Measurements from ENCODE around the gene SECTM1.
"Not testable (repeated sequence)": the region's sequence is repeated elsewhere in the genome, so short reads cannot be mapped to it uniquely, and the experiment has no call there.

Gene SECTM1

DNA sequence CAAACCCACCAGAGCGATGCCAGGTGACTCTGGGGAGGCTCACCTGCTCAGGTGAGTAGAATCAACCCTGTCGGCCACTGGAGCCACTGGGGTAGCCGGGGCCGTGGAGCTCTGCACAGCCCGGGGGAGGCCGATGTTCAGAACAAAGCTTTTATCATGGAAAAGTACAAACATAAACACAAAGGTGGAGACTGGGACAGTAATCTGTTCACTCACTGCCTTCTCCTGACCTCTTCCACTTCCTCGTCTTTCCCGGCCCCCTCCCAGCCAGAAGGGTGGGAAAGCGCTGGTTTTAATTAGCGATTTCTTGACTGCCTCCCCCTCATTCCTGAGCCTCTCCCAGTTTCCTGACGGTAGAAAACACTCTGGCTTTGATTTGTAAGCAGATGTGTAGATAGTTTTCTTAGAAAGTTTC is 15.7 kb upstream of the SECTM1 start:
- DNase-seq (ENCODE audit: low read depth): peak; percentile 54
- TF ChIP-seq CTCF (IDR thresholded peaks at IDR 0.05; ENCODE audit: control insufficient read depth, insufficient read depth, low read depth, low read length, missing control alignments): no peak
- no peak overlapping the region; the same call in none of the 2 replicates for H3K4me3 ChIP-seq (ENCODE audit: control insufficient read depth, low read depth, low read length)

DNA sequence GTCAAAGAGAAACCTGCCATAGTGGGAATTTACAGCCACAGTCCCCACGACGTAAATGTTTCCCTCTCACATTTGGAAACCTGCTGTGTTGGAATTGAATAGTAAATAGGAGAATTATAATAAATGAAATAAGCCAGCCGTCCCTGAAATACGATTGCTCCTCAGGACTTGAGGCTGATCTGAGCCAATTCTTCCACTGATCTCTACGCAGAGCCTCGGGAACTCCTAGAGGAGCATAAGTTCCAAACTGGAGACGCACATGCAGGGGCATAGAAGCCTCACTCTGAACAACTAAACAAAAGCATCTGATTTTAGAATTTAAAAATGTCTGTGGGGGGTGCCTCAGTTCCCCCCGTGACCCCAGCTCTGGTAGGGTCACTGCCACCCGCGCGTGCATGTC is 15.3 kb upstream of the SECTM1 start:
- no peak for DNase-seq (ENCODE audit: low read depth)
- no peak overlapping the region for H3K4me3 ChIP-seq (ENCODE audit: control insufficient read depth, low read depth, low read length)
- no peak for TF ChIP-seq CTCF (IDR thresholded peaks at IDR 0.05; ENCODE audit: control insufficient read depth, insufficient read depth, low read depth, low read length, missing control alignments)

GRCh38 chr17:82348434-82348833 is 14.9 kb upstream of the SECTM1 start:
- H3K4me3 ChIP-seq (ENCODE audit: control insufficient read depth, low read depth, low read length): no peak overlapping the region
- DNase-seq (ENCODE audit: low read depth): no peak
- no peak for TF ChIP-seq CTCF (IDR thresholded peaks at IDR 0.05; ENCODE audit: control insufficient read depth, insufficient read depth, low read depth, low read length, missing control alignments)

DNA sequence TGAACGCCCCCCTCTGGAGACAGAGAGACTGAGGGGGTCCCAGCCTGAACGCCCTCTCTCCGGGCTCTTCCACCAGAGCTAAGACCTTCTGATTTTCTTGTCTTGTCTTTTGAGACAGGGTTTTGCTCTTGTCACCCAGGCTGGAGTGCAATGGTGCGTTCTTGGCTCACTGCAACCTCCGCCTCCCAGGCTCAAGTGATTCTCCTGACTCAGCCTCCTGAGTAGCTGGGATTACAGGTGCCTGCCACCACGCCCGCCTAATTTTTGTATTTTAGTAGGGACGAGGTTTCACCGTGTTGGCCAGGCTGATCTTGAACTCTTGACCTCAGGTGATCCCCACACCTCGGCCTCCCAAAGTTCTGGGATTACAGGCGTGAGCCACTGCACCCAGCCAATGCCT is 14.4 kb upstream of the SECTM1 start:
- H3K4me3 ChIP-seq (ENCODE audit: control insufficient read depth, low read depth, low read length); DNase-seq (ENCODE audit: low read depth): not testable (repeated sequence)

GRCh38 chr17:82346342-82347300 is 13.1 kb upstream of the SECTM1 start:
- no peak overlapping the region for H3K4me3 ChIP-seq (ENCODE audit: control insufficient read depth, low read depth, low read length)
- DNase-seq (ENCODE audit: low read depth): no peak
- TF ChIP-seq CTCF (IDR thresholded peaks at IDR 0.05; ENCODE audit: control insufficient read depth, insufficient read depth, low read depth, low read length, missing control alignments): no peak

GRCh38 chr17:82345151-82345976 is 11.8 kb upstream of the SECTM1 start:
- no peak for DNase-seq (ENCODE audit: low read depth)
- TF ChIP-seq CTCF (IDR thresholded peaks at IDR 0.05; ENCODE audit: control insufficient read depth, insufficient read depth, low read depth, low read length, missing control alignments): no peak
- H3K4me3 ChIP-seq (ENCODE audit: control insufficient read depth, low read depth, low read length): no peak overlapping the region

Measured in AG09309 (cell line).